Gastroesophageal sphincter (tissue), 3 donors: ENCODE measurements around the gene FAN1.

ENCODE experiments used
- CTCF ChIP-seq, 4 experiments: fragments of 200-600 bp in 2 of 4; fragments of 450-650 bp in 2 of 4; sonication (generic) in 1 of 4; IDR thresholded peaks; one replicate each; pipeline ENCODE4 v1.5.1; 2017 to 2019; ENCODE audit warnings: antibody characterized with exemption in 4 of 4, mild to moderate bottlenecking in 2 of 4, moderate library complexity in 2 of 4
- POLR2A ChIP-seq, 2 donors: fragments of 450-650 bp; IDR thresholded peaks; one replicate each; pipeline ENCODE4 v1.6.1; 2017; ENCODE audit warnings: antibody characterized with exemption in 2 of 2, mild to moderate bottlenecking in 2 of 2, moderate library complexity in 1 of 2
- POLR2AphosphoS5 ChIP-seq: sonication (generic); formaldehyde crosslinking; IDR thresholded peaks from one replicate; pipeline ENCODE4 v1.6.1; 2017; ENCODE audit warnings: antibody characterized with exemption

- TF ChIP-seq POLR2A (IDR thresholded peaks at IDR 0.05) = no peak
- no peak for TF ChIP-seq CTCF (IDR thresholded peaks at IDR 0.05)
- TF ChIP-seq POLR2AphosphoS5 = no peak
Measured at GRCh38 chr15:30885814-30886213, 17.9 kb upstream of the FAN1 start.
